Left hindlimb (tissue), 1 donor: ENCODE measurements around the gene FRMD3.
"Not testable (repeated sequence)": the region's sequence is repeated elsewhere in the genome, so short reads cannot be mapped to it uniquely, and the experiment has no call there.

Experiments used
- DNase-seq: peaks from one replicate; pipeline ENCODE4 v3.0.0-alpha.2; 2018

FRMD3 gene

GRCh38 chr9:83384214-83384613 is 154.0 kb downstream of the FRMD3 start:
- peak; percentile 32 for DNase-seq

- no peak for DNase-seq
These were observed 155.2 kb downstream of the FRMD3 start for GRCh38 chr9:83383034-83383433.

GRCh38 chr9:83382421-83382820 is 155.8 kb downstream of the FRMD3 start:
- DNase-seq: no peak

- DNase-seq: no peak
These were observed 159.2 kb downstream of the FRMD3 start for GRCh38 chr9:83379045-83379444.

GRCh38 chr9:83372957-83373356 is 165.2 kb downstream of the FRMD3 start:
- DNase-seq: no peak

- no peak for DNase-seq
These were observed 170.9 kb downstream of the FRMD3 start for GRCh38 chr9:83367326-83367725.

- DNase-seq: no peak
These were observed 175.7 kb downstream of the FRMD3 start for GRCh38 chr9:83362341-83362995.

GRCh38 chr9:83359039-83359438 is 179.2 kb downstream of the FRMD3 start:
- DNase-seq: no peak

GRCh38 chr9:83358493-83358892 is 179.7 kb downstream of the FRMD3 start:
- DNase-seq: not testable (repeated sequence)

GRCh38 chr9:83355729-83356151 is 182.5 kb downstream of the FRMD3 start:
- DNase-seq: no peak

- DNase-seq: peak; percentile 42
These were observed 183.2 kb downstream of the FRMD3 start for GRCh38 chr9:83355024-83355444.

GRCh38 chr9:83349031-83349430 is 189.2 kb downstream of the FRMD3 start:
- DNase-seq: no peak

GRCh38 chr9:83346655-83347420 is 191.4 kb downstream of the FRMD3 start:
- DNase-seq: no peak

- no peak for DNase-seq
These were observed 194.7 kb downstream of the FRMD3 start for GRCh38 chr9:83343366-83343999.

GRCh38 chr9:83342731-83343130 is 195.5 kb downstream of the FRMD3 start:
- no peak for DNase-seq

GRCh38 chr9:83342006-83342405 is 196.2 kb downstream of the FRMD3 start:
- DNase-seq: no peak

- DNase-seq: no peak
These were observed 197.8 kb downstream of the FRMD3 start for GRCh38 chr9:83340451-83340850.

- no peak for DNase-seq
These were observed 198.8 kb downstream of the FRMD3 start for GRCh38 chr9:83339435-83339834.

GRCh38 chr9:83336706-83337105 is 201.5 kb downstream of the FRMD3 start:
- no peak for DNase-seq

GRCh38 chr9:83334320-83334719 is 203.9 kb downstream of the FRMD3 start:
- peak; percentile 76 for DNase-seq

GRCh38 chr9:83330207-83331196 is 207.7 kb downstream of the FRMD3 start:
- DNase-seq: no peak

GRCh38 chr9:83327750-83328622 is 210.2 kb downstream of the FRMD3 start:
- no peak for DNase-seq
